GM18861 (cell line): Measurements from ENCODE around the gene TMEM119.

Source experiments
- ATAC-seq: cut with Tn5 transposase; IDR thresholded peaks from one replicate; pipeline ENCODE4 v1.9.1; 2021; ENCODE audit not compliant: unreplicated experiment

The TMEM119 gene

DNA sequence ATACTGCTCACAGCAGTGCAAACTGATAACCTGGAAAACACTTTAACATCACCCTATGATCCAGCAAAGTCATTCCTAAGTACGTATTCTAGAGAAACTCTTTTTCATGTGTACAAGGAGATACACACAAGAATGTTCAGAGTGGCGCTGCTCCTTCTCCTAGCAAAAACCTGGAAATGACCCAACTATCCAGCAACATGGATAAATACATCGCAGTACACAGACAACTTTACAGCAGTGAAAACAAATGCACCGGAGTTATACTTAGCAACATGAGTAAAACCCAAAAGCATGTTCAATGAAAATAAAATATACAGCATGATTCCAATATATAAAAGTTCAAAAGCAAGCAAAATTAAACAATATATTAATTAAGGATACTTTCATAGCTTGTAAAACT lies 55.6 kb downstream of the TMEM119 start:
- no peak for ATAC-seq
